Parathyroid adenoma (tissue), 2 donors: ENCODE measurements around the gene MAN2A1.

Source experiments
- H2AFZ ChIP-seq: fragments of 300-600 bp; sonication (generic); one replicate; pipeline ENCODE4 v1.7.0; 2017; ENCODE audit warnings: antibody characterized with exemption, mild to moderate bottlenecking
- H3K27ac ChIP-seq: fragments of 300-600 bp; sonication (generic); one replicate; pipeline ENCODE4 v1.7.0; 2017
- H3K27me3 ChIP-seq: fragments of 300-600 bp; sonication (generic); one replicate; pipeline ENCODE4 v1.7.0; 2017; ENCODE audit warnings: low read length; ENCODE audit not compliant: control insufficient read depth, insufficient read depth
- H3K36me3 ChIP-seq: fragments of 300-600 bp; sonication (generic); one replicate; pipeline ENCODE4 v1.7.0; 2017; ENCODE audit warnings: low read length; ENCODE audit not compliant: control insufficient read depth, insufficient read depth
- H3K4me1 ChIP-seq: fragments of 300-600 bp; sonication (generic); one replicate; pipeline ENCODE4 v1.7.0; 2017; ENCODE audit warnings: control low read depth
- H3K4me2 ChIP-seq: fragments of 300-600 bp; sonication (generic); one replicate; pipeline ENCODE4 v1.7.0; 2017; ENCODE audit warnings: low read length
- H3K4me3 ChIP-seq: fragments of 300-600 bp; sonication (generic); one replicate; pipeline ENCODE4 v1.7.0; 2017; ENCODE audit warnings: low read depth, low read length
- H3K79me2 ChIP-seq: fragments of 300-600 bp; sonication (generic); one replicate; pipeline ENCODE4 v1.7.0; 2017; ENCODE audit warnings: control low read depth
- H3K9ac ChIP-seq: fragments of 300-600 bp; sonication (generic); one replicate; pipeline ENCODE4 v1.7.0; 2017; ENCODE audit warnings: mild to moderate bottlenecking
- H3K9me3 ChIP-seq: fragments of 300-600 bp; sonication (generic); one replicate; pipeline ENCODE4 v1.7.0; 2017; ENCODE audit warnings: low read length; ENCODE audit not compliant: control insufficient read depth
- CTCF ChIP-seq: fragments of 300-600 bp; sonication (generic); IDR thresholded peaks from one replicate; pipeline ENCODE4 v1.7.0; 2017; ENCODE audit warnings: antibody characterized with exemption, mild to moderate bottlenecking
- donor health status: primary hyperparathyroidism.

MAN2A1 gene

GRCh38 chr5:109901628-109901981 lies 211.9 kb downstream of the MAN2A1 start:
- no peaks in the 10 kb centered on the region for H3K9me3 ChIP-seq
- no peaks in the 10 kb centered on the region for H3K4me1 ChIP-seq
- H3K4me2 ChIP-seq: no peak overlapping the region
- no peaks in the 10 kb centered on the region for H3K27me3 ChIP-seq
- no peak overlapping the region for H3K4me3 ChIP-seq
- no peak overlapping the region for H3K27ac ChIP-seq
- no peaks in the 10 kb centered on the region for H3K79me2 ChIP-seq
- H2AFZ ChIP-seq: no peak overlapping the region
- H3K9ac ChIP-seq: no peak overlapping the region
- H3K36me3 ChIP-seq: no peaks in the 10 kb centered on the region
- no peak for TF ChIP-seq CTCF

GRCh38 chr5:109903061-109903460 lies 213.3 kb downstream of the MAN2A1 start:
- H3K4me3 ChIP-seq: no peak overlapping the region
- H3K36me3 ChIP-seq: no peaks in the 10 kb centered on the region
- H3K9ac ChIP-seq: no peak overlapping the region
- no peak for TF ChIP-seq CTCF
- H3K9me3 ChIP-seq: no peaks in the 10 kb centered on the region
- no peak overlapping the region for H3K27ac ChIP-seq
- H3K27me3 ChIP-seq: no peaks in the 10 kb centered on the region
- no peaks in the 10 kb centered on the region for H3K79me2 ChIP-seq
- H2AFZ ChIP-seq: no peak overlapping the region
- no peak overlapping the region for H3K4me2 ChIP-seq
- no peaks in the 10 kb centered on the region for H3K4me1 ChIP-seq

GRCh38 chr5:109905906-109906305 lies 216.2 kb downstream of the MAN2A1 start:
- Histone ChIP-seq H3K9me3 (no peaks in the 10 kb centered on the region), H3K27ac (no peak overlapping the region), H3K4me1 (no peaks in the 10 kb centered on the region), H3K4me2 (no peak overlapping the region), H3K9ac (no peak overlapping the region), H3K27me3 (no peaks in the 10 kb centered on the region), H2AFZ (no peak overlapping the region), H3K4me3 (no peak overlapping the region), H3K79me2 (no peaks in the 10 kb centered on the region), H3K36me3 (no peaks in the 10 kb centered on the region)
- TF ChIP-seq CTCF: no peak

GRCh38 chr5:109907189-109907588 lies 217.5 kb downstream of the MAN2A1 start:
- no peaks in the 10 kb centered on the region for H3K36me3 ChIP-seq
- no peak overlapping the region for H2AFZ ChIP-seq
- H3K9me3 ChIP-seq: no peaks in the 10 kb centered on the region
- TF ChIP-seq CTCF: no peak
- no peaks in the 10 kb centered on the region for H3K79me2 ChIP-seq
- no peak overlapping the region for H3K27ac ChIP-seq
- no peaks in the 10 kb centered on the region for H3K27me3 ChIP-seq
- no peak overlapping the region for H3K9ac ChIP-seq
- no peaks in the 10 kb centered on the region for H3K4me1 ChIP-seq
- no peak overlapping the region for H3K4me2 ChIP-seq
- no peak overlapping the region for H3K4me3 ChIP-seq

- TF ChIP-seq CTCF: no peak
- no peak overlapping the region for H3K9ac ChIP-seq
- H3K27ac ChIP-seq: no peak overlapping the region
- no peak overlapping the region for H2AFZ ChIP-seq
- H3K9me3 ChIP-seq: no peaks in the 10 kb centered on the region
- H3K4me1 ChIP-seq: no peaks in the 10 kb centered on the region
- H3K4me2 ChIP-seq: no peak overlapping the region
- no peak overlapping the region for H3K4me3 ChIP-seq
- H3K27me3 ChIP-seq: no peaks in the 10 kb centered on the region
- no peaks in the 10 kb centered on the region for H3K79me2 ChIP-seq
- H3K36me3 ChIP-seq: no peaks in the 10 kb centered on the region
Measured at GRCh38 chr5:109907731-109908130, 218.0 kb downstream of the MAN2A1 start.
